GM12865 (cell line): Measurements from ENCODE around the gene LY9.
"Not testable (repeated sequence)": the region's sequence is repeated elsewhere in the genome, so short reads cannot be mapped to it uniquely, and the experiment has no call there.

Experiments used
- DNase-seq: peaks from one replicate; pipeline ENCODE4 v3.0.0; 2010; ENCODE audit warnings: low read depth
- H3K4me3 ChIP-seq: 2 replicates; pipeline ENCODE4 v1.5.1; 2011; ENCODE audit warnings: mild to moderate bottlenecking, low read depth, low read length, control low read depth
- TF ChIP-seq, protein P1 (sequence below): IDR thresholded peaks from 2 replicates; pipeline ENCODE4 v1.5.1; 2011; ENCODE audit warnings: low read length, control low read depth, low read depth, inconsistent platforms; ENCODE audit not compliant: insufficient read depth; ENCODE audit errors: missing control alignments

LY9 gene

DNA sequence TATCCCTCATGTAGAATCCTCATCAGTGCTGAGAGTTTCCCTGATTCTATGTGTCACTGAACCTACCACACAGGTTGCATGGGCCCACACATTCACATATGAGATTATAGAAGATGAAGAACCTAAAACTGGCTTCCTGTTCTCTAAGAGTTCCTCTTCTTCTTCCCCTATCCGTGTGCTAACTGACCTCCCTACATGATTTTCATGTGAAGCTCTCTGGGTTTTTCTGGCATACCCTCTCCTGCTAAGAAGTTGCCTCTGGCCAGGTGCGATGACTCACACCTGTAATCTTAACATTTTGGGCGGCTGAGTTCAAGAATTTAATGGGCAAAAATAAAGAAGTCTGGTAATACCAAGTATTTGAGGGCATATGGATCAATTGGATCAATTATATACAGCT is 72.2 kb downstream of the LY9 start:
- H3K4me3 ChIP-seq, result no peak overlapping the region
- TF ChIP-seq, protein P1, sequence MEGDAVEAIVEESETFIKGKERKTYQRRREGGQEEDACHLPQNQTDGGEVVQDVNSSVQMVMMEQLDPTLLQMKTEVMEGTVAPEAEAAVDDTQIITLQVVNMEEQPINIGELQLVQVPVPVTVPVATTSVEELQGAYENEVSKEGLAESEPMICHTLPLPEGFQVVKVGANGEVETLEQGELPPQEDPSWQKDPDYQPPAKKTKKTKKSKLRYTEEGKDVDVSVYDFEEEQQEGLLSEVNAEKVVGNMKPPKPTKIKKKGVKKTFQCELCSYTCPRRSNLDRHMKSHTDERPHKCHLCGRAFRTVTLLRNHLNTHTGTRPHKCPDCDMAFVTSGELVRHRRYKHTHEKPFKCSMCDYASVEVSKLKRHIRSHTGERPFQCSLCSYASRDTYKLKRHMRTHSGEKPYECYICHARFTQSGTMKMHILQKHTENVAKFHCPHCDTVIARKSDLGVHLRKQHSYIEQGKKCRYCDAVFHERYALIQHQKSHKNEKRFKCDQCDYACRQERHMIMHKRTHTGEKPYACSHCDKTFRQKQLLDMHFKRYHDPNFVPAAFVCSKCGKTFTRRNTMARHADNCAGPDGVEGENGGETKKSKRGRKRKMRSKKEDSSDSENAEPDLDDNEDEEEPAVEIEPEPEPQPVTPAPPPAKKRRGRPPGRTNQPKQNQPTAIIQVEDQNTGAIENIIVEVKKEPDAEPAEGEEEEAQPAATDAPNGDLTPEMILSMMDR, result no peak
- no peak for DNase-seq

DNA sequence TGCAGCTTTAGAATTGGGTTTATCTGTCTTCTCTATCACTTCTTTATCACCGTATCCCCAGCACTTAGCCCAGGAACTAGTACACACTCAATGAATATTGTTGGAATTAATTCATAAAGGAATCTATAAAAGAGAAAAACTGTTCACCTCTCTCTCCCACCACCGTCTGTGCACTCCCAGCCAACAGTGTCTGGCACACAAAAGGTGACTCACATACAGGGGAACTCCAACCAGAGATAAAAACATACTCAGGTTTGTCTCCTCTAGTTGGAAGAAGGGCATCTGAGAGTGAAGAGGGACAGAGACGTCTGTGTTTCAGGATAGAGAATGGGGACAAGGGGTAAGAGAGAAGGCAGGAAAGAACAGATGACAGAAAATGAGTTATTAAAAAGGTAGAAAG is 79.0 kb downstream of the LY9 start:
- TF ChIP-seq, protein P1, result no peak
- DNase-seq, result no peak

DNA sequence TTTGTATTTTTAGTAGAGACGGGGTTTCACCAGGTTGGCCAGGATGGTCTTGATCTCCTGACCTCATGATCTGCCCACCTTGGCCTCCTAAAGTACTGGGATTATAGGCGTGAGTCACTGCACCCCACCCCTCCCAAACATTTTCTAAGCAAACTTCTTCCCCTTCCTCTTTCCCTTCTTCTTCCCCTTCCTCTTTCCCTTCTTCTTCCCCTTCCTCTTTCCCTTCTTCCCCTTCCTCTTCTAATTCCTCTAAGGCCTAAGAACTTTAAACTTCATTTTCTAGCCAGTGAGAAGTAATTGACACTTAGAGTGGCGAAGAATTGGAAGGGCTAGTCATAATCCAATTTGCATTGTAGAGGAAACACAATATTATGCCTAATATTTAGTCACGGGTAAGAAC is 79.6 kb downstream of the LY9 start:
- H3K4me3 ChIP-seq, result not testable (repeated sequence)

More for the DNA sequence above, 79.0 kb downstream of the LY9 start:
- H3K4me3 ChIP-seq, result no peak overlapping the region

DNA sequence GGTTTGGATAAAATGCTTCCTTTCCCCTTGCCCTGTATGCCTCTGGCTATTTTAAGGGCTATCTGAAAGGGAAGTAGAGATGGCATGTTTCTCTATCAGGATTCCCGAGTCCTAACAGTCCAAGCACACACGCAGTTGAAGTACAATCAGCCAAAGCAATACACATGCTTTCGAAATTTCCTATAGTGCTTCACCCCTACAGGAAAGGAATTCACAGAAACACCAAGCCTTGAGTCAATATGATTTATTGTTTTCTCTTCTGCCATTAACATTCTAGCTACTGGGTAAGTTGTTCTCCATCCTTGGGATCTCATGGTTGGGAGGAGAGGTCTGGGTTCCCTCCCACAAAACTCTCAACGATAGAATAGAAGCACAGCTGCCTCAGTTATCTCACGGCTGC is 80.3 kb downstream of the LY9 start:
- H3K4me3 ChIP-seq, result no peak overlapping the region
- TF ChIP-seq, protein P1, result no peak
- DNase-seq, result no peak

More for the DNA sequence above, 79.6 kb downstream of the LY9 start:
- DNase-seq, result not testable (repeated sequence)

DNA sequence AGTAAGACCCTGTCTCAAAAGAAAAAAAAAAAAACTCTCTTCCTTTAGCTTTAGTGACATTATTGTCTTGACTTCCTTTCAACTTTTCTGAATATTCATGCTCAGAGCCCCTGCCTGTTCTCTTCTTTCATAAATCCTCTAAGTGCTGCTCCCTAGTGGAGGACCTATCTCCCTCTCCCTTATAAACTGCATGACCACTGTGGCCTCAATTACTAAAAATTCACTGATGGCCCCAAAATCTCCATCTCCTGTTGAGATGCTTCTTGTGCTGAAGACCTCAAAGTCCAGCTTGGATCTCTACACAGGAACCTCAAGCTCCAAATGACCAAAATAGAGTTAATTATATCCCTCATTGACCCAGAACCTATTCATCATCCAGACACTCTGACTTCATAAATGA is 81.2 kb downstream of the LY9 start:
- TF ChIP-seq, protein P1, result peak; percentile 25
- H3K4me3 ChIP-seq, result no peak overlapping the region
- DNase-seq, result peak; percentile 48
